H1 (cell line): ENCODE measurements around the gene GMPR. TPM values are rescaled to one million over a fixed set of nuclear protein-coding genes. Genes with fewer than 3 reads are reported as not detected.
A peak's percentile ranks its signal among the peaks of the same experiment; 100 is the strongest.

Source experiments
- CTCF ChIA-PET: fragments of 300-600 bp; sonication (Branson Sonifier 250); formaldehyde crosslinking; loops from one replicate; lab custom pipeline; 2021; ENCODE audit not compliant: partially characterized antibody; lab: Charles Lee
- POLR2A ChIA-PET: fragments of 300-600 bp; sonication (Branson Sonifier 250); formaldehyde crosslinking; loops from one replicate; lab custom pipeline; 2021; ENCODE audit warnings: inconsistent platforms; ENCODE audit not compliant: partially characterized antibody; lab: Charles Lee
- DNase-seq, 2 experiments: peaks; one replicate each; pipeline versions ENCODE4 v3.0.0 to v3.0.0-alpha.2; 2010 to 2022; ENCODE audit warnings: low spot score in 2 of 2, low read depth in 1 of 2, mixed read lengths in 1 of 2
- FAIRE-seq: peaks from 2 replicates; lab custom pipeline; 2011; peaks lifted over from hg19 to GRCh38; lab: Jason Lieb, UNC
- H2AFZ ChIP-seq: 2 replicates; pipeline ENCODE4 v1.8.1; 2012; ENCODE audit warnings: low read length, inconsistent platforms
- H2AK5ac ChIP-seq: 2 replicates; pipeline ENCODE4 v1.6.1; 2013; ENCODE audit warnings: low read depth, low read length
- H2BK120ac ChIP-seq: replicated peaks from 2 replicates; pipeline ENCODE3; 2013; ENCODE audit warnings: low read depth, low read length, inconsistent platforms
- H2BK12ac ChIP-seq: 2 replicates; pipeline ENCODE4 v1.6.1; 2013; ENCODE audit warnings: low read depth, low read length
- H2BK15ac ChIP-seq: 2 replicates; pipeline ENCODE4 v1.6.1; 2013; ENCODE audit warnings: low read length
- H2BK20ac ChIP-seq: 2 replicates; pipeline ENCODE4 v1.6.1; 2013; ENCODE audit warnings: low read length
- H2BK5ac ChIP-seq: 2 replicates; pipeline ENCODE4 v1.6.1; 2013; ENCODE audit warnings: low read depth, low read length
- H3K14ac ChIP-seq: 2 replicates; pipeline ENCODE4 v1.6.1; 2013; ENCODE audit warnings: inconsistent platforms; ENCODE audit not compliant: insufficient read length
- H3K18ac ChIP-seq: 2 replicates; pipeline ENCODE4 v1.6.1; 2013; ENCODE audit warnings: low read length; ENCODE audit errors: extremely low read depth
- H3K23ac ChIP-seq: 2 replicates; pipeline ENCODE4 v1.6.1; 2013; ENCODE audit warnings: inconsistent platforms; ENCODE audit not compliant: insufficient read length
- H3K23me2 ChIP-seq: 2 replicates; pipeline ENCODE4 v1.6.1; 2013; ENCODE audit warnings: low read depth, low read length
- H3K27ac ChIP-seq: 2 replicates; pipeline ENCODE4 v1.6.1; 2011; ENCODE audit warnings: low read depth, low read length, inconsistent platforms
- H3K27me3 ChIP-seq, 4 experiments: replicated peaks in 1 of 4; 1 replicate in 1 of 4; 2 replicates in 3 of 4; pipeline versions ENCODE4 v1.6.1 to v1.8.1; 2011 to 2013; ENCODE audit warnings: low read length in 3 of 4, mild to moderate bottlenecking in 3 of 4, inconsistent platforms in 2 of 4, mixed read lengths in 2 of 4, moderate library complexity in 1 of 4; ENCODE audit not compliant: control insufficient read depth in 3 of 4, insufficient read depth in 3 of 4; ENCODE audit errors: extremely low read depth in 1 of 4
- H3K36me3 ChIP-seq, 4 experiments: 2 replicates each; pipeline versions ENCODE4 v1.6.1 to v1.8.1; 2011 to 2013; ENCODE audit warnings: mild to moderate bottlenecking in 4 of 4, low read length in 3 of 4, moderate library complexity in 2 of 4, control low read depth in 1 of 4, inconsistent platforms in 1 of 4; ENCODE audit not compliant: insufficient read depth in 4 of 4, control insufficient read depth in 2 of 4
- H3K4ac ChIP-seq: replicated peaks from 2 replicates; pipeline ENCODE3; 2013; ENCODE audit warnings: low read length, low read depth, mixed read lengths, inconsistent platforms; ENCODE audit not compliant: insufficient read length
- H3K4me1 ChIP-seq, 4 experiments: replicated peaks in 1 of 4; 1 replicate in 1 of 4; 2 replicates in 3 of 4; pipeline versions ENCODE4 v1.6.1 to v1.8.1; 2011 to 2013; ENCODE audit warnings: low read length in 3 of 4, inconsistent platforms in 2 of 4, mixed read lengths in 1 of 4; ENCODE audit not compliant: insufficient read depth in 4 of 4, control insufficient read depth in 3 of 4
- H3K4me2 ChIP-seq, 2 experiments: 2 replicates each; pipeline versions ENCODE4 v1.6.1 to v1.8.1; 2011 to 2013; ENCODE audit warnings: low read depth in 2 of 2, low read length in 2 of 2, control low read depth in 1 of 2, inconsistent platforms in 1 of 2, mild to moderate bottlenecking in 1 of 2; ENCODE audit not compliant: insufficient read depth in 1 of 2
- H3K4me3 ChIP-seq, 4 experiments: fragments of 200-600, 300-600 bp in 1 of 4; sonication (generic), shearing (Covaris generic), sonication (Bioruptor Twin) in 1 of 4; 2 replicates each; pipeline versions ENCODE4 v1.5.1 to v1.8.1; 2011 to 2016; ENCODE audit warnings: low read length in 4 of 4, low read depth in 3 of 4, control low read depth in 2 of 4, inconsistent platforms in 2 of 4, mild to moderate bottlenecking in 2 of 4, mixed read lengths in 1 of 4, moderate library complexity in 1 of 4; ENCODE audit not compliant: insufficient read depth in 2 of 4; ENCODE audit errors: extremely low read depth in 1 of 4
- H3K56ac ChIP-seq: replicated peaks from 2 replicates; pipeline ENCODE3; 2013; ENCODE audit warnings: low read depth, mild to moderate bottlenecking, mixed read lengths, low read length, inconsistent platforms; ENCODE audit not compliant: insufficient read length
- H3K79me1 ChIP-seq: 2 replicates; pipeline ENCODE4 v1.6.1; 2013; ENCODE audit warnings: low read depth, low read length, control low read depth
- H3K79me2 ChIP-seq, 2 experiments: 2 replicates each; pipeline versions ENCODE4 v1.6.1 to v1.8.1; 2012 to 2013; ENCODE audit warnings: low read length in 2 of 2, mild to moderate bottlenecking in 2 of 2, inconsistent platforms in 1 of 2; ENCODE audit not compliant: insufficient read depth in 2 of 2, control insufficient read depth in 1 of 2
- H3K9ac ChIP-seq, 4 experiments: replicated peaks in 1 of 4; 1 replicate in 1 of 4; 2 replicates in 3 of 4; pipeline versions ENCODE4 v1.6.1 to v1.8.1; 2011 to 2013; ENCODE audit warnings: low read depth in 3 of 4, low read length in 3 of 4, control low read depth in 2 of 4, mild to moderate bottlenecking in 2 of 4, moderate library complexity in 2 of 4, inconsistent platforms in 1 of 4; ENCODE audit errors: extremely low read depth in 1 of 4
- H3K9me3 ChIP-seq, 2 experiments: 2 replicates each; pipeline versions ENCODE4 v1.6.1 to v1.8.1; 2012 to 2013; ENCODE audit warnings: mild to moderate bottlenecking in 2 of 2, moderate library complexity in 2 of 2, control low read depth in 1 of 2, inconsistent platforms in 1 of 2, low read depth in 1 of 2, low read length in 1 of 2, mixed read lengths in 1 of 2; ENCODE audit not compliant: insufficient read depth in 2 of 2
- H4K20me1 ChIP-seq, 2 experiments: replicated peaks in 1 of 2; 2 replicates each; pipeline versions ENCODE3 to v1.8.1; 2011 to 2013; ENCODE audit warnings: inconsistent platforms in 2 of 2, low read length in 2 of 2, mild to moderate bottlenecking in 1 of 2; ENCODE audit not compliant: insufficient read depth in 2 of 2, control insufficient read depth in 1 of 2
- H4K5ac ChIP-seq: 2 replicates; pipeline ENCODE4 v1.6.1; 2013; ENCODE audit warnings: low read length, low read depth, mixed read lengths, inconsistent platforms; ENCODE audit not compliant: insufficient read length
- H4K8ac ChIP-seq: 2 replicates; pipeline ENCODE4 v1.8.0; 2013; ENCODE audit warnings: mild to moderate bottlenecking, moderate library complexity, low read length, inconsistent platforms; ENCODE audit not compliant: insufficient read depth; ENCODE audit errors: extremely low read depth
- H4K91ac ChIP-seq: replicated peaks from 2 replicates; pipeline ENCODE3; 2013; ENCODE audit warnings: low read length, mixed read lengths, inconsistent platforms; ENCODE audit not compliant: insufficient read length
- ASH2L ChIP-seq: fragments of 200-600, 300-600 bp; sonication (generic); IDR thresholded peaks from one replicate; pipeline ENCODE4 v1.7.1; 2017; ENCODE audit warnings: low read length
- HDAC6 ChIP-seq: IDR thresholded peaks from one replicate; pipeline ENCODE4 v1.7.1; 2012; ENCODE audit warnings: low read depth, mild to moderate bottlenecking, inconsistent platforms, low read length, moderate library complexity
- JUN ChIP-seq: IDR thresholded peaks from 2 replicates; pipeline ENCODE4 v1.6.1; 2011; ENCODE audit warnings: low read depth, mild to moderate bottlenecking, improper control_type of control experiment, low read length
- RFX5 ChIP-seq: IDR thresholded peaks from 2 replicates; pipeline ENCODE4 v1.6.1; 2011; ENCODE audit warnings: low read depth, low read length, improper control_type of control experiment, borderline replicate concordance
- SUZ12 ChIP-seq: fragments of 200-600 bp; sonication (generic); IDR thresholded peaks from 2 replicates; pipeline ENCODE4 v1.6.1; 2012; ENCODE audit warnings: mild to moderate bottlenecking, inconsistent platforms, low read length, moderate library complexity, mixed read lengths
- TEAD4 ChIP-seq: IDR thresholded peaks from 2 replicates; pipeline ENCODE4 v1.6.1; 2012; ENCODE audit warnings: low read depth, low read length, inconsistent platforms, mixed read lengths
- WGBS, 2 experiments: shearing (Covaris generic) in 1 of 2; methylation state at CpG; one replicate each; pipeline versions ENCODE4 v1.1.6 to v1.1.7; 2013 to 2015; ENCODE audit warnings: low lambda C conversion rate in 2 of 2, mixed read lengths in 2 of 2, inconsistent platforms in 1 of 2, low coverage in 1 of 2, missing lambda C conversion rate in 1 of 2; ENCODE audit not compliant: insufficient replicate concordance in 2 of 2, insufficient coverage in 1 of 2, insufficient read length in 1 of 2; ENCODE audit errors: extremely low coverage in 1 of 2, missing lambda C conversion rate in 1 of 2; 5-methylcytosine and 5-hydroxymethylcytosine counted together
- polyA plus RNA-seq, 7 experiments: library from polyadenylated mRNA; depleted of rRNA in 3 of 7; stranded (reverse) in 5 of 7; unstranded in 2 of 7; fragments of >200 nt in 5 of 7; fragments of 200-250 nt in 2 of 7; gene quantifications; 1 replicate in 5 of 7; 2 replicates in 1 of 7; 4 replicates in 1 of 7; pipeline versions ENCODE4 v1.2.1 to v1.2.3, GENCODE V29; 2011 to 2013; ENCODE audit warnings: missing spikeins in 2 of 7, mixed read lengths in 2 of 7
- total RNA-seq: library from RNA; stranded (reverse); fragmentation: NEBNext Ultra II Directional; extraction: Animal tissue kit (Norgen Biotek cat#: 25700); gene quantifications from 2 replicates; pipeline ENCODE4 v1.2.1, GENCODE V29; 2021
- TF ChIP-seq, protein P1 (sequence below), 3 experiments: IDR thresholded peaks; 1 replicate in 2 of 3; 2 replicates in 1 of 3; pipeline versions ENCODE4 v1.5.1 to v1.6.1; 2011; ENCODE audit warnings: low read length in 3 of 3, mild to moderate bottlenecking in 3 of 3, inconsistent platforms in 2 of 3, low read depth in 1 of 3, moderate library complexity in 1 of 3; ENCODE audit not compliant: insufficient read depth in 1 of 3; ENCODE audit errors: control extremely low read depth in 1 of 3
- TF ChIP-seq, protein P2 (sequence below): IDR thresholded peaks from 2 replicates; pipeline ENCODE4 v1.6.1; 2012; ENCODE audit warnings: inconsistent platforms

The GMPR gene
- total and polyA plus RNA-seq, 2 of the 8 experiments (the other 6 are each of a cell fraction or from before 2014, with no cell fraction given): 0.99 to 1.2 TPM

- no peaks in the 10 kb centered on the region for H3K4me1 ChIP-seq
Observed at GRCh38 chr6:16216501-16217155, 21.8 kb upstream of the GMPR start.

More at GRCh38 chr6:16216501-16217155, 21.8 kb upstream of the GMPR start:
- H4K8ac ChIP-seq: no peak overlapping the region
- no peak overlapping the region for H3K27ac ChIP-seq
- no peak overlapping the region for H3K23ac ChIP-seq
- H4K20me1 ChIP-seq: no peaks in the 10 kb centered on the region
- no peak overlapping the region for H2BK120ac ChIP-seq
- no peak overlapping the region for H3K14ac ChIP-seq
- H2AFZ ChIP-seq: 0 out of 2 replicates have a peak overlapping the region, but pooled peaks have one; percentile 29
- H4K5ac ChIP-seq: no peak overlapping the region
- H2BK12ac ChIP-seq: no peak overlapping the region
- no peak overlapping the region; the same call in 1 of the 2 replicates for H3K18ac ChIP-seq
- CTCF ChIA-PET: interaction anchor here (1.5 to 5.3 kb wide), 6 partner anchors 10 to 60 kb away, joined by 4 to 30 read pairs (median 8); no protein-coding TSS in a partner anchor
- DNase-seq (peak in 1 of 2 experiments; percentile 54), FAIRE-seq (no peak)
- H2BK5ac ChIP-seq: no peak overlapping the region
- H3K56ac ChIP-seq: no peak overlapping the region
- H2BK20ac ChIP-seq: no peak overlapping the region
- peak overlapping the region in 1 of 2 experiments; percentile 24; a peak in 2 of 4 replicates for H3K4me2 ChIP-seq
- no peaks in the 10 kb centered on the region for H3K79me1 ChIP-seq
- no peaks in the 10 kb centered on the region for H3K36me3 ChIP-seq
- no peaks in the 10 kb centered on the region for H3K79me2 ChIP-seq
- no peak for TF ChIP-seq RFX5
- TF ChIP-seq JUN: no peak
- TF ChIP-seq, protein P1, sequence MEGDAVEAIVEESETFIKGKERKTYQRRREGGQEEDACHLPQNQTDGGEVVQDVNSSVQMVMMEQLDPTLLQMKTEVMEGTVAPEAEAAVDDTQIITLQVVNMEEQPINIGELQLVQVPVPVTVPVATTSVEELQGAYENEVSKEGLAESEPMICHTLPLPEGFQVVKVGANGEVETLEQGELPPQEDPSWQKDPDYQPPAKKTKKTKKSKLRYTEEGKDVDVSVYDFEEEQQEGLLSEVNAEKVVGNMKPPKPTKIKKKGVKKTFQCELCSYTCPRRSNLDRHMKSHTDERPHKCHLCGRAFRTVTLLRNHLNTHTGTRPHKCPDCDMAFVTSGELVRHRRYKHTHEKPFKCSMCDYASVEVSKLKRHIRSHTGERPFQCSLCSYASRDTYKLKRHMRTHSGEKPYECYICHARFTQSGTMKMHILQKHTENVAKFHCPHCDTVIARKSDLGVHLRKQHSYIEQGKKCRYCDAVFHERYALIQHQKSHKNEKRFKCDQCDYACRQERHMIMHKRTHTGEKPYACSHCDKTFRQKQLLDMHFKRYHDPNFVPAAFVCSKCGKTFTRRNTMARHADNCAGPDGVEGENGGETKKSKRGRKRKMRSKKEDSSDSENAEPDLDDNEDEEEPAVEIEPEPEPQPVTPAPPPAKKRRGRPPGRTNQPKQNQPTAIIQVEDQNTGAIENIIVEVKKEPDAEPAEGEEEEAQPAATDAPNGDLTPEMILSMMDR (IDR thresholded peaks at IDR 0.05; ENCODE audit: control extremely low read depth in 1 of 3, insufficient read depth in 1 of 3, low read depth in 1 of 3, low read length in 3 of 3): peak in 1 of 3 experiments; percentile 0; a peak in 1 of 4 replicates
- no peak for TF ChIP-seq TEAD4
- TF ChIP-seq ASH2L: no peak
- TF ChIP-seq, protein P2, sequence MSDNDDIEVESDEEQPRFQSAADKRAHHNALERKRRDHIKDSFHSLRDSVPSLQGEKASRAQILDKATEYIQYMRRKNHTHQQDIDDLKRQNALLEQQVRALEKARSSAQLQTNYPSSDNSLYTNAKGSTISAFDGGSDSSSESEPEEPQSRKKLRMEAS: no peak
- TF ChIP-seq HDAC6: no peak
- TF ChIP-seq SUZ12: no peak
- H3K4me3 ChIP-seq: peak overlapping the region in 1 of 4 experiments; percentile 38; a peak in 2 of 8 replicates
- H2AK5ac ChIP-seq: no peak overlapping the region
- H3K23me2 ChIP-seq: no peaks in the 10 kb centered on the region
- H2BK15ac ChIP-seq: no peak overlapping the region
- no peak overlapping the region for H3K9ac ChIP-seq
- peaks cover 0 to 3% (median 0%) of the 10 kb centered on the region in 4 experiments; a peak in 2 of 7 replicates for H3K27me3 ChIP-seq
- no peaks in the 10 kb centered on the region for H3K9me3 ChIP-seq
- POLR2A ChIA-PET: interaction anchor here (1.3 kb wide), 1 partner anchor 88 kb away, joined by 3 read pairs; the partner anchor contains the start of gene MYLIP
- H4K91ac ChIP-seq: no peak overlapping the region
- 60% methylated on average over 34 of the region's 43 CpGs; no CpG with 5 or more reads in 1 of the 2 experiments for WGBS, 2 experiments
- no peak overlapping the region for H3K4ac ChIP-seq
